Gastrocnemius medialis (tissue), 4 donors: ENCODE results near the gene ABL1.

ENCODE experiments used
- CTCF ChIP-seq, 5 experiments: fragments of 450-650 bp in 3 of 5; fragments of 200-600 bp in 2 of 5; sonication (generic) in 2 of 5; IDR thresholded peaks in 4 of 5; conservative IDR thresholded peaks in 1 of 5; 1 replicate in 4 of 5; 2 replicates in 1 of 5; pipeline ENCODE4 v1.5.1; 2016 to 2019; ENCODE audit warnings: antibody characterized with exemption in 5 of 5, mild to moderate bottlenecking in 3 of 5, moderate library complexity in 3 of 5
- POLR2A ChIP-seq, 2 donors: fragments of 450-650 bp; IDR thresholded peaks; one replicate each; pipeline ENCODE4 v1.6.1; 2017; ENCODE audit warnings: antibody characterized with exemption in 2 of 2, mild to moderate bottlenecking in 2 of 2, moderate library complexity in 2 of 2

- TF ChIP-seq CTCF (IDR thresholded peaks at IDR 0.05 in 4 of 5, conservative IDR thresholded peaks at IDR 0.05 in 1 of 5) (no peak), POLR2A (IDR thresholded peaks at IDR 0.05) (no peak)
Measured at GRCh38 chr9:130881516-130881915, 46.5 kb downstream of the ABL1 start.
